ENCODE results near the gene RDH12.

GRCh38 chr14:67749341-67750084 is 47.8 kb downstream of the RDH12 start:
- TF ChIP-seq EZH2phosphoT487 (conservative IDR thresholded peaks at IDR 0.05; ENCODE audit: low read length) (no peak), CTCF (IDR thresholded peaks at IDR 0.05; ENCODE audit: insufficient read depth, low read length, poor library complexity, severe bottlenecking) (no peak)

Measured in SU-DHL-6 (cell line).